ENCODE results near the gene ADCY3.

Gene ADCY3

GRCh38 chr2:24856791-24857211 lies 63.2 kb downstream of the ADCY3 start:
- no peak for TF ChIP-seq TAF1 (IDR thresholded peaks at IDR 0.05; ENCODE audit: borderline replicate concordance, insufficient read depth, low read length)
- no peak for TF ChIP-seq REST (IDR thresholded peaks at IDR 0.05; ENCODE audit: insufficient read depth in 1 of 2, low read depth in 2 of 2, low read length in 2 of 2)
- TF ChIP-seq FOXP2 (optimal IDR thresholded peaks at IDR 0.05; ENCODE audit: borderline replicate concordance, extremely low read depth, extremely low read length, insufficient read depth), result no peak
- no peak for TF ChIP-seq POLR2AphosphoS5 (IDR thresholded peaks at IDR 0.05; ENCODE audit: low read depth, low read length)

DNA sequence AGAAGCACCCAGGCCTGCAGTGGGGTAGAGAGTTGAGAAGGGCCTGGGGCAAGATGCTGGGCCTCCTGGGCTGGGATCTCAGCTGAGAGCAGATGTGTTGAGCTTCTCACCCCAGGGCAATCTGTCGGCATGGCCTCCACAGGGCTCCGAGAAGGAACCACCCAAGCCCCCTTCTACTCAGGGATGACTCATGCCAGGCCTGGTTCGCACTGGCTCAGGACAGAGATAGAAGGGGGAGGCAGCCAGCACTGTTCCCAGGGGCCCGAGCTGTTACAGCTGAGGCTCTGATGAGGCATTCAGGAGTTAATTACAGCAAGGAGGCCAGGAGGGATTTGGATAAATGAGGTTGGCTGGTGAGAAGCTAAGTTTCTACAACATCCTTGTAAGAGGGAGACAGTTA lies 64.3 kb downstream of the ADCY3 start:
- TF ChIP-seq POLR2AphosphoS5 (IDR thresholded peaks at IDR 0.05; ENCODE audit: low read depth, low read length), result no peak
- TF ChIP-seq REST (IDR thresholded peaks at IDR 0.05; ENCODE audit: insufficient read depth in 1 of 2, low read depth in 2 of 2, low read length in 2 of 2), result no peak
- TF ChIP-seq TAF1 (IDR thresholded peaks at IDR 0.05; ENCODE audit: borderline replicate concordance, insufficient read depth, low read length), result no peak
- TF ChIP-seq FOXP2 (optimal IDR thresholded peaks at IDR 0.05; ENCODE audit: borderline replicate concordance, extremely low read depth, extremely low read length, insufficient read depth), result no peak
- no peak for TF ChIP-seq SIN3A (IDR thresholded peaks at IDR 0.05; ENCODE audit: borderline replicate concordance, insufficient read depth, low read length)

DNA sequence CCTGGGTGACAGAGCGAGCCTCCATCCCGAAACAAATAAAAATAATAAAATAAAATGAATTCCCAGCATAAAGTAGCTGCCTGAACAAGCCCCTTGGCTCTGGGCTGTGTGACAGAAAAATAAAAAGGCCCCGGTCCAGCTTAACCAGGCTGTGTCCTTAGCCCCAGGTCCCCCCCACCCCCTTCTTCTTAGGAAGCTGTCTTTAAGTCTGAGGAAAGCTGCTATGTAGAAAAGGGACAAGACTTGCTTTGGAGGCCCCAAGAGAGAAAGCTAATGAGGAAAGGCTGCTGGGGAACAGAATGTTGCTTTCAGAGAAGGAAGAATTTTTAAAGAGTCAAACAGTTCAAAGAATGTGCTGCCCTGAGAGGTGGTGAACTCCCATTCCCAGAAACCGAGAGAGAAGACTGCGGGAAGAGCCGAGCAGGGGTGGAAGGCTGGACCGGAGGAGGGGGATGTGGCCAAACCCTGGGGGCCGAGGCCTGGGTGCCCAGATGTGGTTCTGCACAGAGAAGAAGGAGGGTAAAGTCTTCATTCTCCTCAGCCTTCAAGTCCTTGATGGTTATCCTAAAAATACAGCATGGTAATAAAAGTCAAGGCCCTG lies 64.9 kb downstream of the ADCY3 start:
- TF ChIP-seq SIN3A (IDR thresholded peaks at IDR 0.05; ENCODE audit: borderline replicate concordance, insufficient read depth, low read length), result no peak
- no peak for TF ChIP-seq POLR2AphosphoS5 (IDR thresholded peaks at IDR 0.05; ENCODE audit: low read depth, low read length)
- TF ChIP-seq REST (IDR thresholded peaks at IDR 0.05; ENCODE audit: insufficient read depth in 1 of 2, low read depth in 2 of 2, low read length in 2 of 2), result no peak
- no peak for TF ChIP-seq FOXP2 (optimal IDR thresholded peaks at IDR 0.05; ENCODE audit: borderline replicate concordance, extremely low read depth, extremely low read length, insufficient read depth)
- TF ChIP-seq TAF1 (IDR thresholded peaks at IDR 0.05; ENCODE audit: borderline replicate concordance, insufficient read depth, low read length), result no peak

DNA sequence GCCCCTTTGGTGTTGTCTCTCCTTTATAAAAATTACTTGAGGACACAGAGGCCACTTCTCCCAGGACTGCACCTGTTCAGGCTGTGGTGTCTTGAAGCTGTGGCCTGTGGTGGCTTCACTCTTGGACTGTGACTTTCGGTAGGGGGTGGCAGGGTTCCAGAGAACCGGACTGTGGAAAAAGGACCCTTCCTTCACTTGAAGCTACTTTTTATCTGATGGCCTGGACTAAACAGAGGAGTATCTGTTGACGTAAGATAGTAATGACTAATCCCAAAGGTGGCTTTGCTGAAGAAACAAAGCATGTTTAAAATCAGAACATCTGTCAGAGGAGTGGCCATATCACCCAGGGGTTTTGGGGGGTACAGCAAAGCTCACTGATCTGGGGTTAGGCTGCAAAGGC lies 66.0 kb downstream of the ADCY3 start:
- TF ChIP-seq FOXP2 (optimal IDR thresholded peaks at IDR 0.05; ENCODE audit: borderline replicate concordance, extremely low read depth, extremely low read length, insufficient read depth) (no peak), POLR2AphosphoS5 (IDR thresholded peaks at IDR 0.05; ENCODE audit: low read depth, low read length) (no peak)

- TF ChIP-seq REST (IDR thresholded peaks at IDR 0.05; ENCODE audit: insufficient read depth in 1 of 2, low read depth in 2 of 2, low read length in 2 of 2), result no peak
- TF ChIP-seq POLR2AphosphoS5 (IDR thresholded peaks at IDR 0.05; ENCODE audit: low read depth, low read length), result no peak
Observed at GRCh38 chr2:24853046-24853445, 67.0 kb downstream of the ADCY3 start.
